Activated CD4-positive, alpha-beta T cell treated with anti-CD3 and anti-CD28 coated beads, Interleukin-2, amount 10 ng/mL, durations not matched to agents 7 days and 5 days (primary cell): ENCODE measurements around the gene LTB4R. TPM values are rescaled to one million over a fixed set of nuclear protein-coding genes. Genes with fewer than 3 reads are reported as not detected.
A peak's percentile ranks its signal among the peaks of the same experiment; 100 is the strongest.

Experiments
- CTCF ChIA-PET: fragments of 350-600 bp; sonication (Branson Sonifier 250); formaldehyde crosslinking; loops from one replicate; lab custom pipeline; 2021; ENCODE audit warnings: antibody characterized with exemption; lab: Charles Lee
- POLR2A ChIA-PET: fragments of 350-600 bp; sonication (Branson Sonifier 250); formaldehyde crosslinking; loops from one replicate; lab custom pipeline; 2021; ENCODE audit warnings: antibody characterized with exemption; lab: Charles Lee
- DNase-seq: peaks from one replicate; pipeline ENCODE4 v3.0.0-alpha.2; 2020
- H3K27ac Mint-ChIP-seq: one replicate; pipeline ENCODE4 v1.8.0; 2021; ENCODE audit warnings: mild to moderate bottlenecking, moderate library complexity, mixed read lengths
- H3K27me3 Mint-ChIP-seq: one replicate; pipeline ENCODE4 v1.8.0; 2021; ENCODE audit warnings: mixed read lengths
- H3K36me3 Mint-ChIP-seq: one replicate; pipeline ENCODE4 v1.8.0; 2021; ENCODE audit warnings: low read depth, mixed read lengths
- H3K4me1 Mint-ChIP-seq: one replicate; pipeline ENCODE4 v1.8.0; 2021; ENCODE audit warnings: mixed read lengths
- H3K4me3 Mint-ChIP-seq: one replicate; pipeline ENCODE4 v1.8.0; 2021; ENCODE audit warnings: mild to moderate bottlenecking, moderate library complexity, mixed read lengths
- H3K9me3 Mint-ChIP-seq: one replicate; pipeline ENCODE4 v1.8.0; 2021; ENCODE audit warnings: mixed read lengths
- total RNA-seq, 2 experiments: library from RNA; stranded (reverse); gene quantifications; one replicate each; pipeline ENCODE4 v1.2.3, GENCODE V29; 2021

Gene LTB4R
- total RNA-seq, 2 experiments from 2014 or later = 26.6 to 28.3 TPM

DNA sequence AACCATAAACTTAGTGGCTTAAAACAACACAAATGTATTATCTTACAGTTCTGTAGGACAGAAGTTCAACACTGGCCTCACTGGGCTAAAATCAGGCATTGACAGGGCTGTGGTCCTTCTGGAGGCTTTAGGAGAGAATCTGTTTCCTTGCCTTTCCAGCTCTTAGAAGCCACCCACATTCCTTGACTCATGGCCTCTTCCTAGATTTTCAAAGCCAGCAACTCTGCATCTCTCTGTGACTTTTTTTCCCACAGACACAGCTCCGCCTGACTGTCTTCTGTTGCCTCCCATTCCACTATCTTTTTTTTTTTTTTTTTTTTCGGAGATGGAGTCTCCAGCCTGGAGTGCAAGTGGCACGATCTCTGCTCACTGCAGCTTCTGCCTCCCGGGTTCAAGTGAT lies 44.9 kb downstream of the LTB4R start:
- H3K9me3 Mint-ChIP-seq = no peaks in the 10 kb centered on the region
- DNase-seq = no peak
- H3K4me1 Mint-ChIP-seq = no peaks in the 10 kb centered on the region
- H3K27ac Mint-ChIP-seq = no peak overlapping the region
- H3K4me3 Mint-ChIP-seq = no peak overlapping the region
- H3K27me3 Mint-ChIP-seq = peaks cover 42% of the 10 kb centered on the region
- no peaks in the 10 kb centered on the region for H3K36me3 Mint-ChIP-seq
- ChIA-PET CTCF (no interaction called here), POLR2A (no interaction called here)

DNA sequence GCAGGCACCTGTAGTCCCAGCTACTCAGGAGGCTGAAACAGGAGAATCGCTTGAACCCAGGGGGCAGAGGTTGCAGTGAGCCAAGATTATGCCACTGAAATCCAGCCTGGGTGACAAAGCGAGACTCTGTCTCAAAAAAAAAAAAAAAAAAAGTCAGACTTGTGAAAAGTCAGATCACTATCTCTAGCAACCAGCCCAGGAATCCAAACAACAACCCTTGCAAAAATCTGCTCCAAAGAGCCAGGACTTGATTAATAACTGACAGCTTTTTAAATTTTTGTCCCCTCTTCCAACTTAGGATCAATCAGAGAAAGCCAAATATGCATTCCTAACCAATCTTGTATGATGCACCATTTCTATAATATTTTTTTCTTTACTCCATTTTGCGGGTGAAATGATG lies 49.0 kb downstream of the LTB4R start:
- H3K4me1 Mint-ChIP-seq = peaks cover 3% of the 10 kb centered on the region
- H3K9me3 Mint-ChIP-seq = no peaks in the 10 kb centered on the region
- POLR2A ChIA-PET = no interaction called here

DNA sequence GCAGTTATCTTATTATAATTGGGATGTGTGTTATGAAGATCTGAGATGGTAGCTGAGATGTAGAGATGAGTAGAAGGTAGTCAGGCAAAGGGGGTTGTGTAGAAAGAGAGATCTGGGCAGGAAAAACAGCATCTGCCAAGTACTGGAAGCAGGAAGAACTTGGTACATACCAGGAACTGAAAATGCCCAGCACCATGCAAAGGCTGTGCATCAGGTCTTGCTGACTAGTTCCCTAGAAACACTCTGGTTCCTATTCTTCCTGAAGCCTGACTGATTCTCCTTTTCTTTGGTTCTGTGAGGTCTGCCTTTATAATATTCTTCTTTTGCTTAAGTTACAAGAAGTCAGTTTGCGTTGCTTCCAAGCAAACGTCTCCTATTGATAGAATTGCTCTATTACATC lies 50.0 kb downstream of the LTB4R start:
- H3K9me3 Mint-ChIP-seq = no peaks in the 10 kb centered on the region
- ChIA-PET POLR2A (no interaction called here), CTCF (interaction anchor here (1.1 to 1.8 kb wide), 4 partner anchors 10 to 28 kb away, joined by 3 to 7 read pairs (median 6); partner anchors contain the start of gene RIPK3)
- H3K36me3 Mint-ChIP-seq = peaks cover 2% of the 10 kb centered on the region
- DNase-seq = no peak
- H3K27me3 Mint-ChIP-seq = peaks cover 50% of the 10 kb centered on the region
- H3K27ac Mint-ChIP-seq = no peak overlapping the region
- no peak overlapping the region for H3K4me3 Mint-ChIP-seq
- H3K4me1 Mint-ChIP-seq = peaks cover 12% of the 10 kb centered on the region

More for the DNA sequence above, 49.0 kb downstream of the LTB4R start:
- CTCF ChIA-PET = interaction anchor here (0.7 to 1.6 kb wide), 3 partner anchors 11 to 20 kb away, joined by 3 read pairs; partner anchors contain the start of gene RIPK3
- H3K27ac Mint-ChIP-seq = no peak overlapping the region
- H3K4me3 Mint-ChIP-seq = no peak overlapping the region
- peaks cover 42% of the 10 kb centered on the region for H3K27me3 Mint-ChIP-seq
- no peak for DNase-seq
- no peaks in the 10 kb centered on the region for H3K36me3 Mint-ChIP-seq

DNA sequence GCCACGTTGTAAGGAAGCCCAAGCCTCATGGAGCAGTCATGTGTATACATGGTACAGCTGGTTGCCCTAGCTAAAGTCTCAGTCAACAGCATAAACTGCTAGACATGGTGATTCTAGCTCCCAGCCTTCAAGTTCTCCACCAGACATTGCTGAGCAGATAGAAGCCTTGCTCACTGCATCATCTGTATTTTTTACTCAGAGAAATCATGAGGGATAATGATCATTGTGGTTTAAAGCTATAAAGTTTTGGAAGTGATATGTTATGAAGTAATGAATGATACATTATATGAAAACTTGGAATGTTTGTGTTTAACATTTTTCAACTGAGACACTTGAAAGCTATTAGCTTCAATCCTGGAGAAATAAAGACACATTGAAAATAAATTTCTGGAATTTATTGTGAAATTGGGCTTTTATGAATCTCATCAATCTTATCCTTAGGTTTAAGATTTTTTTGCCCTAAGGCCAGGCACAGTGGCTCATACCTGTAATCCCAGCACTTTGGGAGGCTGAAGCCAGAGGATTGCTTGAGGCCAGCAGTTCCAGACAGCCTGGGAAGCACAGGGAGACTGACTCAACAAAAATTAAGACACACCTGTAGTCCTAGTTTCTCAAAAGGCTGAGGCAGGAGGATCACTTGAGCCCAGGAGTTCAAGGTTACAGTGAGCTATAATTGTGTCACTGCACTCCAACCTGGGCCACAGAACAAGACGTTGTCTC lies 51.1 kb downstream of the LTB4R start:
- Mint-ChIP-seq H3K36me3 (peaks cover 2% of the 10 kb centered on the region), H3K4me3 (no peak overlapping the region), H3K27me3 (peaks cover 54% of the 10 kb centered on the region), H3K9me3 (no peaks in the 10 kb centered on the region), H3K27ac (no peak overlapping the region), H3K4me1 (peaks cover 17% of the 10 kb centered on the region)
- DNase-seq = no peak
- ChIA-PET CTCF (interaction anchor here (0.6 to 2.3 kb wide), 6 partner anchors 14 to 69 kb away, joined by 3 to 14 read pairs (median 6); no protein-coding TSS in a partner anchor), POLR2A (no interaction called here)

DNA sequence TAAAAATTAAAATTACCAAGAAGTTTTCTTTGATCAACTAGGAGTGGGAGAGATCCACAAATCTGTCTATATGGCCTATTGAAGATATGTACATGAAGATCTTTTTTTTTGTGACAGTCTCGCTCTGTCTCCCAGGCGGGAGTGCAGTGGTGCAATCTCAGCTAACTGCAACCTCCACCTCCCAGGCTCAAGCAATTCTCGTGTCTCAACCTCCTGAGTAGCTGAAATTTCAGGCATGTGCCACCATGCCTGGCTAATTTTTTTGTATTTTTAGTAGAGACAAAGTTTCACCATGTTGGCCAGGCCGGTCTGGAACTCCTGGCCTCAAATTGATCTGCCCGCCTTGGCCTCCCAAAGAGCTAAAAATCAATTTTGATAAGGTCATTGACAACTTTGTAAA lies 52.1 kb downstream of the LTB4R start:
- no peak overlapping the region for H3K4me3 Mint-ChIP-seq
- H3K27me3 Mint-ChIP-seq = peaks cover 62% of the 10 kb centered on the region
- CTCF ChIA-PET = interaction anchor here (0.7 to 2.3 kb wide), 4 partner anchors 15 to 68 kb away, joined by 3 to 14 read pairs (median 4); no protein-coding TSS in a partner anchor
- DNase-seq = no peak
- H3K27ac Mint-ChIP-seq = no peak overlapping the region
- peaks cover 2% of the 10 kb centered on the region for H3K36me3 Mint-ChIP-seq
- peaks cover 21% of the 10 kb centered on the region for H3K4me1 Mint-ChIP-seq
- no peaks in the 10 kb centered on the region for H3K9me3 Mint-ChIP-seq
- POLR2A ChIA-PET = no interaction called here

DNA sequence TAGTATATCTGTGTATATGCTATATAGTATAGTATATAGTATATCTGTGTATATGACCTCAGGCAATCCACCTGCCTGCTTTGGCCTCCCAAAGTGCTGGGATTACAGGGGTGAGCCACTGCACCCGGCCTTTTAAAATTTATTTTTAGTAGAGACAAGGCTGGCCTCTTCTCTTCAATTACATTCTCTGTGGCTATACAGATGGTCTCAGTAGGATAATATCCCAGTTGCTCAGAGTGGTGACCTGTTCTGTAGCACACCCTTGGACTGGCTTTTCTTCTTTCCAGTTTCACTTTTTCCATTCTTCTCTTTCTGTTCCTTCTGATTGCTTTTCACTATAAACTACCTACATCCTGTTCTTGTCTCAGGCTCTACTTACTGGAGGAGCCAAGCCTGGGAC lies 53.5 kb downstream of the LTB4R start:
- H3K36me3 Mint-ChIP-seq = peaks cover 2% of the 10 kb centered on the region
- H3K4me1 Mint-ChIP-seq = peaks cover 25% of the 10 kb centered on the region
- POLR2A ChIA-PET = no interaction called here
- no peak for DNase-seq
- CTCF ChIA-PET = interaction anchor here (0.9 to 1.2 kb wide), 3 partner anchors 14 to 66 kb away, joined by 3 to 7 read pairs (median 4); no protein-coding TSS in a partner anchor
- H3K27me3 Mint-ChIP-seq = peaks cover 62% of the 10 kb centered on the region
- H3K27ac Mint-ChIP-seq = no peak overlapping the region
- no peaks in the 10 kb centered on the region for H3K9me3 Mint-ChIP-seq
- no peak overlapping the region for H3K4me3 Mint-ChIP-seq

DNA sequence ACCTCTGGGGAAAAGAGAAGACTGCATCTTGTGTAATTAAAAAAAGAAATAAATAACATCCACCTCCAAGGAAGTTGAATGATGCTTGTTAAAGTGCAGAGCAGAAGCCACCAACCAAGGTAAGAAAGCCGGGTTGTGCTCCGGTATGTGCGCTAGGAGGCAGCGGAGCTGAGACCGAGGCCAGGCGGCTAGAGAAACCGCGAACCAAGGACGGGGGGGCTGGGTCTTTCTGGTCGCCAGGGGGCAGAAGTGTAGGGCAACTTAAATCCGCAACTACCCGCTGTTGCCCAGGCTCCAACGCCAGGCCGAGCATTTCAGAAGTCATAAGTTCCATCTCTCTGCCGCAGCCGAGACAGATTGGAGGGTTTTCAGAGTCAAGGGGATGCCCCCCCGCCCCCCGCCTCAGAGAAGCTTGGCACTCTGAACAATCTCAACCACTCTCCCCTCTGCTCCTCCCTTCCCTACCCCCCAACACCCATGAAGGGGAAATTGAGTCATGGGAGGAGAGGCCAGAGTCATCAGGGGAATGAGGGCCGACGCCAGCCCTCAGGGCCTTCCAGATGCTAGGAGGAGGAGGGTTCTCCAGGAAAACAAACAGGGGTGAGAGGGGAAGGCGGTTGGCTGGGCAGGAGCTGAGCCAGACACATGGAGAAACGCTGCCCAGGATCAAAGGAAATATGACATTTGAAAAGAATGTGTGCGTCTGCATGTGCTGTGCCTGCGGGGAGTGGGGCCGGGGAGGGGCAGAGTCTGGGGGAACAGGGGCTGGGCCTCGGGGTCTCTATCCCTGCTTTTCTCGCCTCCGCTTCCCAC lies 54.5 kb downstream of the LTB4R start:
- DNase-seq = peak; percentile 40
- Mint-ChIP-seq H3K27ac (peak overlapping the region; percentile 13), H3K4me1 (peaks cover 25% of the 10 kb centered on the region), H3K4me3 (peak overlapping the region; percentile 50), H3K36me3 (peaks cover 2% of the 10 kb centered on the region), H3K9me3 (no peaks in the 10 kb centered on the region), H3K27me3 (peaks cover 58% of the 10 kb centered on the region)
- CTCF ChIA-PET = interaction anchor here (0.6 to 1.2 kb wide), 7 partner anchors 13 to 268 kb away, joined by 3 to 7 read pairs (median 3); partner anchors contain the start of gene ADCY4
- POLR2A ChIA-PET = interaction anchor here (0.6 kb wide), 1 partner anchor 213 kb away, joined by 3 read pairs; no protein-coding TSS in a partner anchor

DNA sequence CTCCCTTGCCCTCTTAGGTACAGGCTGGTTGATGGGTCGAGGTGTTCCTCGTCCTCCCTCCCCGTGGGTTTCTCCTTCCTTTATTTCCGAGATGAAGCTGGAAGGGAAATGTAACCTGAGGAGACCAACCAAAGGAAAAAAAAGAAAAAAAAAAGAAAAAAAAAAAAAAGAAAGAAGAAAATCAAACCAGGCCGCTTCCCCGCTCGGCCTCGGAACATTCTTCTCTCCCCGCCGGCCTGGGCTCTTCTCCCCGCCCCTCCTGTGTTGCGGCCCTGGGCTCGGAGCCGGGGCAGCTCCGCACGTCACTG lies 55.1 kb downstream of the LTB4R start:
- POLR2A ChIA-PET = no interaction called here
- H3K4me1 Mint-ChIP-seq = peaks cover 25% of the 10 kb centered on the region
- H3K27me3 Mint-ChIP-seq = peaks cover 56% of the 10 kb centered on the region
- H3K36me3 Mint-ChIP-seq = peaks cover 2% of the 10 kb centered on the region
- no peaks in the 10 kb centered on the region for H3K9me3 Mint-ChIP-seq
- no peak for DNase-seq
- H3K27ac Mint-ChIP-seq = no peak overlapping the region
- CTCF ChIA-PET = interaction anchor here (0.6 to 1.0 kb wide), 3 partner anchors 31 to 110 kb away, joined by 3 read pairs; partner anchors contain the start of gene ADCY4
- no peak overlapping the region for H3K4me3 Mint-ChIP-seq

DNA sequence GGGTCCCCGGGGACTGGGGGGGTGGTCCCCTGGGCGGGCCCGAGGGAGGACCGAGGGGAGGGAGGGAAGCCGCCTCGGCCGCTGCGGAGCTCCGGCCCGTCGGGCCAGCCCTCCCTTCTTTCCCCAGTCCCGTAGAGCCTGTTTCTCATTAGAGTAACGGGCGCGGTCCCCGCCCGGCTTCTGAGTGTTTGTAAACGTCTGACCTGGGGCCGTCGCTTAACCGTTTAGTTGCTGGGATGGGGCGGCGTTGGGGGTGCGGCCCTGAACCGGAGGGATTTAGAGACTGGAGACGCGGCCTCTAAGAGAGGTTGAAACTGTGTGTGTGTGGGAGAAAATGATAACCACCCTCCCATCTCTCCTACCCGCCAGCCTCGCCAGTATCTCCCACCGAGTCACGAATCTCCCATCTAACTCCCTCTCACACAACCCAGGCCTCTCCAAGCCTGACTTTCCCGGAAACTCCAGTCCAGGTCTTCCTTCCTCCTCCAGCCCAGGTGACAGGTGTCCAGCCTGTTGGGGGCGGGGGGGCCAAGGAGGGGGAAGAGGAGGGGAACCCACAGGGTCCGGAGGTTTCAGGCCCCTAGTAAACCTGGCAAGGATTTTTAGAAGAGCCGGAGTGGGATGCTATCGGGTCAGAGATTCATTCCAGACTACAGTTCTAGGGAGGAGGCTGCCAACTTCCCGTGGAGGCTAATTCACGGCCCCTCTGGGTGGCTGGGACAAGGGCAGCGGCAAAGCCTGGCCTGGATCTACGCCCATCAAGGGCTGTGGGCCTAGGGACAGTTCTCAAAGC lies 55.6 kb downstream of the LTB4R start:
- peaks cover 51% of the 10 kb centered on the region for H3K27me3 Mint-ChIP-seq
- no peaks in the 10 kb centered on the region for H3K9me3 Mint-ChIP-seq
- H3K4me3 Mint-ChIP-seq = no peak overlapping the region
- CTCF ChIA-PET = no interaction called here
- POLR2A ChIA-PET = no interaction called here
- peaks cover 25% of the 10 kb centered on the region for H3K4me1 Mint-ChIP-seq
- DNase-seq = no peak
- H3K27ac Mint-ChIP-seq = no peak overlapping the region
- H3K36me3 Mint-ChIP-seq = peaks cover 2% of the 10 kb centered on the region

Other genes with a start within 250 kb of the LTB4R start
- gene CPNE6, start 239.9 kb upstream of the LTB4R start, total RNA-seq = not detected
- 10 to 100 TPM; 57.4 to 60.3 TPM for gene PCK2, start 217.2 kb upstream of the LTB4R start, total RNA-seq
- gene DCAF11, start 196.7 kb upstream of the LTB4R start, total RNA-seq = 100 to 1,000 TPM; 106 to 116 TPM
- 1 to 10 TPM; 3.1 to 3.3 TPM for gene NRL, start 196.6 kb upstream of the LTB4R start, total RNA-seq
- gene FITM1, start 180.8 kb upstream of the LTB4R start, total RNA-seq = 1 to 10 TPM; 1.9 to 2.0 TPM
- gene PSME1, start 175.3 kb upstream of the LTB4R start, total RNA-seq = 100 to 1,000 TPM; 498 to 547 TPM
- 10 to 100 TPM; 37.1 to 41.0 TPM for gene EMC9, start 169.9 kb upstream of the LTB4R start, total RNA-seq
- gene PSME2, start 164.9 kb upstream of the LTB4R start, total RNA-seq = 100 to 1,000 TPM; 644 to 698 TPM
- gene RNF31, start 164.0 kb upstream of the LTB4R start, total RNA-seq = 100 to 1,000 TPM; 147 to 160 TPM
- gene IRF9, start 150.2 kb upstream of the LTB4R start, total RNA-seq = 100 to 1,000 TPM; 285 to 286 TPM
- 10 to 100 TPM; 52.8 to 61.0 TPM for gene REC8, start 139.4 kb upstream of the LTB4R start, total RNA-seq
- gene IPO4, start 122.7 kb upstream of the LTB4R start, total RNA-seq = 10 to 100 TPM; 45.3 to 48.7 TPM
- 10 to 100 TPM; 28.6 to 33.2 TPM for gene TM9SF1, start 116.1 kb upstream of the LTB4R start, total RNA-seq
- gene TSSK4, start 105.8 kb upstream of the LTB4R start, total RNA-seq = under 1 TPM; 0.52 to 0.60 TPM
- 10 to 100 TPM; 79.8 to 93.2 TPM for gene CHMP4A, start 98.0 kb upstream of the LTB4R start, total RNA-seq
- 10 to 100 TPM; 10.1 to 10.7 TPM for gene MDP1, start 95.4 kb upstream of the LTB4R start, total RNA-seq
- gene NEDD8, start 79.1 kb upstream of the LTB4R start, total RNA-seq = 100 to 1,000 TPM; 178 to 229 TPM
- gene GMPR2, start 78.6 kb upstream of the LTB4R start, total RNA-seq = 10 to 100 TPM; 72.0 to 74.5 TPM
- 100 to 1,000 TPM; 130 to 141 TPM for gene TINF2, start 68.9 kb upstream of the LTB4R start, total RNA-seq
- 1 to 10 TPM; 6.5 TPM for gene TGM1, start 48.3 kb upstream of the LTB4R start, total RNA-seq
- gene RABGGTA, start 39.9 kb upstream of the LTB4R start, total RNA-seq = 10 to 100 TPM; 54.8 to 55.0 TPM
- 10 to 100 TPM; 31.7 to 35.0 TPM for gene DHRS1, start 11.7 kb upstream of the LTB4R start, total RNA-seq
- 10 to 100 TPM; 30.8 to 35.2 TPM for gene NOP9, start 11.7 kb upstream of the LTB4R start, total RNA-seq
- 10 to 100 TPM; 28.7 to 30.9 TPM for gene CIDEB, start 3.5 kb upstream of the LTB4R start, total RNA-seq
- 10 to 100 TPM; 18.6 to 21.7 TPM for gene LTB4R2, start 1.4 kb upstream of the LTB4R start, total RNA-seq
- 1 to 10 TPM; 4.1 to 5.3 TPM for gene ADCY4, start 23.6 kb downstream of the LTB4R start, total RNA-seq
- gene RIPK3, start 28.5 kb downstream of the LTB4R start, total RNA-seq = 10 to 100 TPM; 37.5 to 41.4 TPM
- gene NFATC4, start 56.7 kb downstream of the LTB4R start, total RNA-seq = not detected
- under 1 TPM; 0.23 to 0.35 TPM for gene NYNRIN, start 87.5 kb downstream of the LTB4R start, total RNA-seq
- 1 to 10 TPM; 5.2 to 5.3 TPM for gene CBLN3, start 118.2 kb downstream of the LTB4R start, total RNA-seq
- 10 to 100 TPM; 59.7 to 71.5 TPM for gene KHNYN, start 118.5 kb downstream of the LTB4R start, total RNA-seq
- gene SDR39U1, start 131.3 kb downstream of the LTB4R start, total RNA-seq = 10 to 100 TPM; 52.8 to 54.9 TPM
- gene CMA1, start 196.8 kb downstream of the LTB4R start, total RNA-seq = not detected